ENCODE measurements around the gene RPSA. TPM values are rescaled to one million over a fixed set of nuclear protein-coding genes. Genes with fewer than 3 reads are reported as not detected.

RPSA gene
- total RNA-seq, 1 experiment from 2014 or later: 1,562 TPM

DNA sequence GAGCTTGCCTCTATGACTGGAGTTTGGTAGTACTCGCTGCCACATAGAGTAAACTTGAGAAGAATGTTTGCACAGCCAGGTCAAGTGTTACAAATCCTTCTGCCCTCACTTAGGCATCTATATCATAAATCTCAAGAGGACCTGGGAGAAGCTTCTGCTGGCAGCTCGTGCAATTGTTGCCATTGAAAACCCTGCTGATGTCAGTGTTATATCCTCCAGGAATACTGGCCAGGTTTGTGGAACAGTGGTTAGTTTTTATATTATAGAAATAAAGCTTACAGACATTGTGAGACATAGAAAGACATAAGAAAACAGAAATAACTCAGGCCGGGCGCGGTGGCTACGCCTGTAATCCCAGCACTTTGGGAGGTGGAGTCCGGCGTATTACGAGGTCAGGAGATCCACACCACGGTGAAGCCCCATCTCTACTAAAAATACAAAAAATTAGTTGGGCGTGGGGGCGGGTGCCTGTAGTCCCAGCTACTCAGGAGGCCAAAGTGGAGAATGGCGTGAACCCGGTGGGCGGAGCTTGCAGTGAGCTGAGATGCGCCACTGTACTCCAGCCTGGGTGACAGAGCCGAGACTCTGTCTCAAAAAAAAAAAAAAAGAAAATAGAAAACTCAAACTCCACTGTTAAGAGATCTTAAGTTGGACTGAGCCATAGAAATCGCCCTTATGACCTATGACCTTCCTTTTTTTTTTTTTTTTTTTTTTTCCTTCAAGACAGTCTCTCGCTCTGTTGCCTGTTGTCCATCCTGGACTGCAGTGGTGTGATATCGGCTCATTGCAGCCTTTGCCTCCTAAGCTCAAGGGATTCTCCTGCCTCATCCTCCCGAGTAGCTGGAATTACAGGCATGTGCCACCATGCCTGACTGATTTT is 2.2 kb downstream of the RPSA start:
- Mint-ChIP-seq H3K9me3 (ENCODE audit: unreplicated experiment) (no peaks in the 10 kb centered on the region), H3K27me3 (ENCODE audit: insufficient read depth, unreplicated experiment) (no peaks in the 10 kb centered on the region)
- CTCF ChIA-PET: no interaction called here

DNA sequence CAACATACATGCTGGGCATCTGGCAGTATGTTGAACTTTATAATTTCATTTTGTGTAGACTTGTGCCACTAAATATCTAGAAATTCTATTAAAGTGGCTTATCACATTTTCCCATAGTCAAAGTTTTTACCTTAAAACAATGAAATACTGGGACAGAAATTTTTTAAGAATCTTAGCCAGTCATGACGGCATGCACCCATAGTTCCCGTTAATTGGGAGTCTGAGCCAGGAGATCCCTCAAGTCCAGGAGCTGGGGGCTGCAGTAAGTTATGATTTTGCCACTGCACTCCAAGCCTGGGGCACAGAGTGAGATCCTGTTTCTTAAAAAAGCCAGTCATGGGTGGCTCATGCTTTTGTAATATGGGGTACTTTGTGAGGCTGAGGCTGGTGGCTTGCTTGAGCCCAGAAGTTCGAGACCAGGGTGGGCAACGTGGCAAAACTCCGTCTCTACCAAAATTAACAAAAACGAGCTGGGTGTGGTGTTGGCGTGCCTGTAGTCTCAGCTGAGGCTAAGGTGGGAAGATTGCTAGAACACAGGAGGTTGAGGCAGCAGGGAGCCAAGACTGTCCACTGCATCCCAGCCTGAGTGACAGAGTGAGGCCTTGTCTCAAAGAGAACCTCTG is 3.1 kb downstream of the RPSA start:
- H3K4me3 ChIP-seq (ENCODE audit: low read depth, low read length): no peak overlapping the region
- H3K36me3 ChIP-seq (ENCODE audit: control insufficient read depth, insufficient read depth, low read length): peaks cover 4% of the 10 kb centered on the region

More for the DNA sequence above, 2.2 kb downstream of the RPSA start:
- Histone ChIP-seq H3K4me3 (ENCODE audit: low read depth, low read length) (no peak overlapping the region), H3K27me3 (replicated peaks; ENCODE audit: control insufficient read depth, insufficient read depth, low read length) (no peaks in the 10 kb centered on the region), H3K4me1 (peaks cover 7% of the 10 kb centered on the region), H3K36me3 (ENCODE audit: control insufficient read depth, insufficient read depth, low read length) (peaks cover 2% of the 10 kb centered on the region), H3K9me3 (no peaks in the 10 kb centered on the region)
- peaks cover 77% of the 10 kb centered on the region for H3K36me3 Mint-ChIP-seq (ENCODE audit: insufficient read depth, unreplicated experiment)
- H3K27ac Mint-ChIP-seq (ENCODE audit: unreplicated experiment): peak overlapping the region; percentile 98
- H3K4me3 Mint-ChIP-seq (ENCODE audit: unreplicated experiment): peak overlapping the region; percentile 88
- BruUV-seq (replicated peaks): no TSS peak
- peaks cover 9% of the 10 kb centered on the region for H3K4me1 Mint-ChIP-seq (ENCODE audit: low read depth, unreplicated experiment)
- intact Hi-C loops (cut with micrococcal nuclease; ENCODE audit: unreplicated experiment): no loop called here
- TF ChIP-seq, protein P1, sequence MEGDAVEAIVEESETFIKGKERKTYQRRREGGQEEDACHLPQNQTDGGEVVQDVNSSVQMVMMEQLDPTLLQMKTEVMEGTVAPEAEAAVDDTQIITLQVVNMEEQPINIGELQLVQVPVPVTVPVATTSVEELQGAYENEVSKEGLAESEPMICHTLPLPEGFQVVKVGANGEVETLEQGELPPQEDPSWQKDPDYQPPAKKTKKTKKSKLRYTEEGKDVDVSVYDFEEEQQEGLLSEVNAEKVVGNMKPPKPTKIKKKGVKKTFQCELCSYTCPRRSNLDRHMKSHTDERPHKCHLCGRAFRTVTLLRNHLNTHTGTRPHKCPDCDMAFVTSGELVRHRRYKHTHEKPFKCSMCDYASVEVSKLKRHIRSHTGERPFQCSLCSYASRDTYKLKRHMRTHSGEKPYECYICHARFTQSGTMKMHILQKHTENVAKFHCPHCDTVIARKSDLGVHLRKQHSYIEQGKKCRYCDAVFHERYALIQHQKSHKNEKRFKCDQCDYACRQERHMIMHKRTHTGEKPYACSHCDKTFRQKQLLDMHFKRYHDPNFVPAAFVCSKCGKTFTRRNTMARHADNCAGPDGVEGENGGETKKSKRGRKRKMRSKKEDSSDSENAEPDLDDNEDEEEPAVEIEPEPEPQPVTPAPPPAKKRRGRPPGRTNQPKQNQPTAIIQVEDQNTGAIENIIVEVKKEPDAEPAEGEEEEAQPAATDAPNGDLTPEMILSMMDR (IDR thresholded peaks at IDR 0.05; ENCODE audit: insufficient read depth in 1 of 2, low read depth in 1 of 2, low read length in 1 of 2, severe bottlenecking in 1 of 2, unreplicated experiment in 1 of 2): no peak
- POLR2A ChIA-PET: no interaction called here
- no peak for DNase-seq

DNA sequence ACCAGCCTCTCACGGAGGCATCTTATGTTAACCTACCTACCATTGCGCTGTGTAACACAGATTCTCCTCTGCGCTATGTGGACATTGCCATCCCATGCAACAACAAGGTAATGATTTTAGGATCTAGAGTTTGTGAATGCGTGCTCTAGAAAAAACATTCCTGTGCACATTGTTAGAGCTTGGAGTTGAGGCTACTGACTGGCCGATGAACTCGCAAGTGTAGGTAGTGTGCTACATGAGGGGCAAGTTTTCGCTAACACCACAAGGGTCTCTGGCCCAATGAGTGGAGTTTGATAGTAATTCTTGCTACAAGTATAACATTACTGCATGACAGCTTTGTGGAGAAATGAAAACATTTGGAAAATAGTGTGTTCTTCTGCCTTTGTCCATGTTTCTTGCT is 4.4 kb downstream of the RPSA start:
- Mint-ChIP-seq H3K4me3 (ENCODE audit: unreplicated experiment) (no peak overlapping the region), H3K4me1 (ENCODE audit: low read depth, unreplicated experiment) (peaks cover 18% of the 10 kb centered on the region), H3K9me3 (ENCODE audit: unreplicated experiment) (no peaks in the 10 kb centered on the region), H3K27ac (ENCODE audit: unreplicated experiment) (no peak overlapping the region), H3K27me3 (ENCODE audit: insufficient read depth, unreplicated experiment) (no peaks in the 10 kb centered on the region), H3K36me3 (ENCODE audit: insufficient read depth, unreplicated experiment) (peaks cover 98% of the 10 kb centered on the region)
- POLR2A ChIA-PET: no interaction called here
- no peak for DNase-seq
- Histone ChIP-seq H3K4me1 (peaks cover 7% of the 10 kb centered on the region), H3K4me3 (ENCODE audit: low read depth, low read length) (no peak overlapping the region), H3K27me3 (replicated peaks; ENCODE audit: control insufficient read depth, insufficient read depth, low read length) (no peaks in the 10 kb centered on the region), H3K36me3 (ENCODE audit: control insufficient read depth, insufficient read depth, low read length) (peaks cover 4% of the 10 kb centered on the region), H3K9me3 (no peaks in the 10 kb centered on the region)
- CTCF ChIA-PET: no interaction called here
- TF ChIP-seq, protein P1 (IDR thresholded peaks at IDR 0.05; ENCODE audit: insufficient read depth in 1 of 2, low read depth in 1 of 2, low read length in 1 of 2, severe bottlenecking in 1 of 2, unreplicated experiment in 1 of 2): no peak
- intact Hi-C loops (cut with micrococcal nuclease; ENCODE audit: unreplicated experiment): no loop called here
- no TSS peak for BruUV-seq (replicated peaks)

More for the DNA sequence above, 3.1 kb downstream of the RPSA start:
- ChIA-PET CTCF (no interaction called here), POLR2A (interaction anchor here (0.6 kb wide), 1 partner anchor 296 kb away, joined by 4 read pairs; no protein-coding TSS in a partner anchor)
- TF ChIP-seq, protein P1 (IDR thresholded peaks at IDR 0.05; ENCODE audit: insufficient read depth in 1 of 2, low read depth in 1 of 2, low read length in 1 of 2, severe bottlenecking in 1 of 2, unreplicated experiment in 1 of 2): no peak
- Histone ChIP-seq H3K4me1 (peaks cover 7% of the 10 kb centered on the region), H3K27me3 (replicated peaks; ENCODE audit: control insufficient read depth, insufficient read depth, low read length) (no peaks in the 10 kb centered on the region), H3K9me3 (no peaks in the 10 kb centered on the region)
- H3K36me3 Mint-ChIP-seq (ENCODE audit: insufficient read depth, unreplicated experiment): peaks cover 86% of the 10 kb centered on the region
- intact Hi-C loops (cut with micrococcal nuclease; ENCODE audit: unreplicated experiment): no loop called here
- no peak overlapping the region for H3K4me3 Mint-ChIP-seq (ENCODE audit: unreplicated experiment)
- H3K27ac Mint-ChIP-seq (ENCODE audit: unreplicated experiment): no peak overlapping the region
- H3K4me1 Mint-ChIP-seq (ENCODE audit: low read depth, unreplicated experiment): peaks cover 14% of the 10 kb centered on the region
- no TSS peak for BruUV-seq (replicated peaks)
- H3K9me3 Mint-ChIP-seq (ENCODE audit: unreplicated experiment): no peaks in the 10 kb centered on the region
- no peak for DNase-seq
- H3K27me3 Mint-ChIP-seq (ENCODE audit: insufficient read depth, unreplicated experiment): no peaks in the 10 kb centered on the region

All from Caco-2 (cell line).